GM18867 (cell line): ENCODE results near the gene RFC1.

Experiments used
- ATAC-seq: cut with Tn5 transposase; IDR thresholded peaks from one replicate; pipeline ENCODE4 v1.9.1; 2021; ENCODE audit warnings: mild to moderate bottlenecking, moderate library complexity; ENCODE audit not compliant: unreplicated experiment

RFC1 gene

GRCh38 chr4:39255266-39255665 is 110.9 kb downstream of the RFC1 start:
- ATAC-seq: no peak

DNA sequence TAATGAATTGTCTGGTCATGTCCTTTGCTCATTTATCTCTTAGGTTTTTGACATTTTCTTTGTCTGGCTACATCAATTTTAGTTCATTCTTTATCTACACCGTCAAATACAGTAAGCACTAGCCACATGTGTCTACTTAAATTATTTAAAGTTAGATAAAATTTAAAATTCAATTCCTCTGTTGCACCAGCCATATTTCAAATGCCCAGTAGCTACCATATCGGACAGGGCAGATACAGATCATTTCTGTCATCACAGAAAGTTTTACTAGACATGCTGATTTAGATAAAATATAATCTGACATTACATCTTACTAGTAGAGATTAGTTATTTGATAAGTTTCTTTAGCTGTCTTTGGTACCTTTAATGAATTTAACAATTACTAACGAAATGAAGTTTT is 122.7 kb downstream of the RFC1 start:
- no peak for ATAC-seq
